Stomach (tissue), 4 donors: ENCODE measurements around the gene ITGA2.

Source experiments
- POLR2A ChIP-seq, 4 donors: fragments of 450-650 bp; IDR thresholded peaks; one replicate each; pipeline ENCODE4 v1.6.1; 2016; ENCODE audit warnings: antibody characterized with exemption in 4 of 4, control low read depth in 2 of 4, mild to moderate bottlenecking in 1 of 4, moderate library complexity in 1 of 4
- TF ChIP-seq, protein P1 (sequence below), 7 experiments: fragments of 450-650 bp in 4 of 7; fragments of 200-600 bp in 3 of 7; sonication (generic) in 3 of 7; IDR thresholded peaks; one replicate each; pipeline ENCODE4 v1.5.1; 2016 to 2019; ENCODE audit warnings: antibody characterized with exemption in 7 of 7, control low read depth in 2 of 7, mild to moderate bottlenecking in 1 of 7

DNA sequence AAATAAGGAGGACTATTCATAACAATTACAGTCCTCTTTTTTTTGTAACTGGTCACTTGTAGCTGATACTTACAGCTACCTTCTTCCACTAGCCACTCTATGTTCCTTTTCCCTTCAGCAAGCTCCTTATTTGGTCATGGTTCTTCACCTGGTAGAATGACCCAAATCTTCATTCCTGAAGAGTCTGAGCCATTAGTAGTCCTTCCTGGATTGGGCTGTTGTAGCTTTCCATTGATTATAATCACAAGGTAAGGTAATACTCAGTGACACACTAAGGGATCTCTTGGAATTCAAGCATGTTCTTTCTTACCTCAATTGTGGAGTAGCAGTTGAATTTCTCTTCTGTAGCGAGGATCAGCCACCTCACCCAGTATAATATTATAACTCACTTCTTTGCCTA is 25.5 kb upstream of the ITGA2 start:
- TF ChIP-seq, protein P1, sequence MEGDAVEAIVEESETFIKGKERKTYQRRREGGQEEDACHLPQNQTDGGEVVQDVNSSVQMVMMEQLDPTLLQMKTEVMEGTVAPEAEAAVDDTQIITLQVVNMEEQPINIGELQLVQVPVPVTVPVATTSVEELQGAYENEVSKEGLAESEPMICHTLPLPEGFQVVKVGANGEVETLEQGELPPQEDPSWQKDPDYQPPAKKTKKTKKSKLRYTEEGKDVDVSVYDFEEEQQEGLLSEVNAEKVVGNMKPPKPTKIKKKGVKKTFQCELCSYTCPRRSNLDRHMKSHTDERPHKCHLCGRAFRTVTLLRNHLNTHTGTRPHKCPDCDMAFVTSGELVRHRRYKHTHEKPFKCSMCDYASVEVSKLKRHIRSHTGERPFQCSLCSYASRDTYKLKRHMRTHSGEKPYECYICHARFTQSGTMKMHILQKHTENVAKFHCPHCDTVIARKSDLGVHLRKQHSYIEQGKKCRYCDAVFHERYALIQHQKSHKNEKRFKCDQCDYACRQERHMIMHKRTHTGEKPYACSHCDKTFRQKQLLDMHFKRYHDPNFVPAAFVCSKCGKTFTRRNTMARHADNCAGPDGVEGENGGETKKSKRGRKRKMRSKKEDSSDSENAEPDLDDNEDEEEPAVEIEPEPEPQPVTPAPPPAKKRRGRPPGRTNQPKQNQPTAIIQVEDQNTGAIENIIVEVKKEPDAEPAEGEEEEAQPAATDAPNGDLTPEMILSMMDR (IDR thresholded peaks at IDR 0.05) = no peak
- no peak for TF ChIP-seq POLR2A (IDR thresholded peaks at IDR 0.05)
